ENCODE results near the gene ZKSCAN4.

DNA sequence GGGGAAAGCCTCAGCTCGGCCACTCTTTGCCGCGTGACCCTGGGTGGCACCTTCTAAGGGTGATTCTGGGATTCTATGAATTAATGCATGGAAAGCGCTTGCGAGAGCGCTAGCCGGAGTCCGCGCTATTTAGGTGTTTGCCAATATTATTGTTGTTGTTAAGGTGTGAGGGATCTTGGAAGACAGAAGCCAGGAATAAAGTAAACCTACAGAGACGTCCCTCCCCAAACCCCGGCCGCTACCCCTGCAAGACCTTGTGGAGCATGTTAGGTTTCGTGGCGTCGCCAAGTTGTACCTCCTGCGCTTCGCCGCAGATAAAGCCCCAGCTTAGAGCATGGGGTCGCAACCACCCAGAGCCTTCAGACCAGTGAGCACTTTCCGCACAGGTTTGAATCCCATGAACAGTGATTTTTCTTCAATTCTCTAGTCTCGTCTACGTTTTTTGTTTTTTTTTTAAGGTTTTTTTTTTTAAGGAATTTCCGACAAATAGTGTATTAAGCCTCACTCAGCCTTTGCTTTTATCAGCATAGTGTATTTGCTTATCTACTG lies 43.9 kb downstream of the ZKSCAN4 start:
- TF ChIP-seq, protein P1, sequence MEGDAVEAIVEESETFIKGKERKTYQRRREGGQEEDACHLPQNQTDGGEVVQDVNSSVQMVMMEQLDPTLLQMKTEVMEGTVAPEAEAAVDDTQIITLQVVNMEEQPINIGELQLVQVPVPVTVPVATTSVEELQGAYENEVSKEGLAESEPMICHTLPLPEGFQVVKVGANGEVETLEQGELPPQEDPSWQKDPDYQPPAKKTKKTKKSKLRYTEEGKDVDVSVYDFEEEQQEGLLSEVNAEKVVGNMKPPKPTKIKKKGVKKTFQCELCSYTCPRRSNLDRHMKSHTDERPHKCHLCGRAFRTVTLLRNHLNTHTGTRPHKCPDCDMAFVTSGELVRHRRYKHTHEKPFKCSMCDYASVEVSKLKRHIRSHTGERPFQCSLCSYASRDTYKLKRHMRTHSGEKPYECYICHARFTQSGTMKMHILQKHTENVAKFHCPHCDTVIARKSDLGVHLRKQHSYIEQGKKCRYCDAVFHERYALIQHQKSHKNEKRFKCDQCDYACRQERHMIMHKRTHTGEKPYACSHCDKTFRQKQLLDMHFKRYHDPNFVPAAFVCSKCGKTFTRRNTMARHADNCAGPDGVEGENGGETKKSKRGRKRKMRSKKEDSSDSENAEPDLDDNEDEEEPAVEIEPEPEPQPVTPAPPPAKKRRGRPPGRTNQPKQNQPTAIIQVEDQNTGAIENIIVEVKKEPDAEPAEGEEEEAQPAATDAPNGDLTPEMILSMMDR (IDR thresholded peaks at IDR 0.05): no peak
- TF ChIP-seq POLR2A (IDR thresholded peaks at IDR 0.05) (no peak), POLR2AphosphoS5 (IDR thresholded peaks at IDR 0.05) (no peak), EP300 (IDR thresholded peaks at IDR 0.05) (no peak)

Data from stomach (tissue), 4 donors.